HG02973 (cell line): ENCODE measurements around the gene WNK3.

Source experiments
- ATAC-seq: cut with Tn5 transposase; IDR thresholded peaks from one replicate; pipeline ENCODE4 v1.9.1; 2021; ENCODE audit warnings: moderate library complexity; ENCODE audit not compliant: unreplicated experiment

The WNK3 gene

GRCh38 chrX:54171527-54172250 is 186.2 kb downstream of the WNK3 start:
- no peak for ATAC-seq

- ATAC-seq, result no peak
Observed at GRCh38 chrX:54171091-54171490, 186.8 kb downstream of the WNK3 start.

- ATAC-seq, result no peak
Observed at GRCh38 chrX:54166915-54167314, 190.9 kb downstream of the WNK3 start.

GRCh38 chrX:54157561-54157960 is 200.3 kb downstream of the WNK3 start:
- no peak for ATAC-seq
